Stimulated activated CD4-positive, alpha-beta T cell treated with anti-CD3 and anti-CD28 coated beads, TNF-alpha, amount 100 ng/mL, for 24 hours (primary cell): ENCODE results near the gene PHF1.
"Not testable (repeated sequence)": the region's sequence is repeated elsewhere in the genome, so short reads cannot be mapped to it uniquely, and the experiment has no call there.

ENCODE experiments used
- DNase-seq, 3 experiments: peaks; one replicate each; pipeline ENCODE4 v3.0.0-alpha.2; 2020; ENCODE audit warnings: low read depth in 3 of 3

The PHF1 gene

DNA sequence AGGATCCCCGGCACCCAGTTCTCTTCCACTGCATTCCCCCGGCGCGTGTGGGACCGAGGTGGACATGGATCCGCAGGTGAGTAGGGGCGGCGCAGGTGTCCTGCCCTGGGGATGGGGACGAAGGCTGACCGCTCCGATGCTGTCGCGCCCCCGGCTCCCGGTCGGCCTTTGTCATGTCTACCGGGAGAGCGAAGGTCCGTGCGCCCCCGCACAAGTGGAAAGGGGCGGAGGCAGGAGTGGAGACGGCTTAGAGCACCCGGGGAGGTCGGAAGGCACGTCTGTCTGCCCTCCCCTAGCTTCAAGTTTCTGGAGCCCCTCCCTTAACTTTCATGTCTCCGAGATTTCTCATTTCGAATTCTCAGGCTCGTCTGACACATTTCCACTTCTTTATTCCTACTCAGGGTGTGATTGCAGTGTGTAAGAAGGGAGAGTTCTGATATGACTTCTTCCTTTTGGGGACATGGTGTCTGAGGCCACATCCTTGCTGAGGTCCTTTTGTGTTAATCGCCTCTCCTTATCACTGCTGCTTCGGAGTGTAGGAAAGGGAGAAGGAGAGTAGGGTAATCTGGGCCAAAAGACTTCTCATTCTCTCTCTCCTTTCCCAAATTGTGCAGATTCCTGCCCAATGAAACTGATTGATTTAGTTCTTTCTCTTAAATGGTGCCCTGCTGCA lies 18.8 kb upstream of the PHF1 start:
- DNase-seq = peak in 1 of 3 experiments; percentile 66

DNA sequence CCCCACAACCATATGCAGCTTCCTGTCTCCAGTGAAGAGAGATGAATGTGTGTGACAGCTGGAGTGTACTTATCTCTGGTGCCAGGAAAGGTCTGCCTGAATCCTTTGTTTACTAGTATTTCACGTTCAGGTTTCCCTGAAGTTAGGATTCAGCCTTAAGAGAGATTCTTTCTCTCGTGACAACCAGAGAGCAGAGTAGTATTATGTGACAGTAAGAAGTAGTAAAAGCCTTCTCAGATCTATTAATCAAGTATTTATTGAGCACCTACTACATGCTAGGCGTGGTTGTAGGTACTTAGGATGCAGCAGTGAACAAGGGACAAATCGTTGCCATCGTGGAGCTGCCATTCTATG lies 18.2 kb upstream of the PHF1 start:
- DNase-seq = no peak

DNA sequence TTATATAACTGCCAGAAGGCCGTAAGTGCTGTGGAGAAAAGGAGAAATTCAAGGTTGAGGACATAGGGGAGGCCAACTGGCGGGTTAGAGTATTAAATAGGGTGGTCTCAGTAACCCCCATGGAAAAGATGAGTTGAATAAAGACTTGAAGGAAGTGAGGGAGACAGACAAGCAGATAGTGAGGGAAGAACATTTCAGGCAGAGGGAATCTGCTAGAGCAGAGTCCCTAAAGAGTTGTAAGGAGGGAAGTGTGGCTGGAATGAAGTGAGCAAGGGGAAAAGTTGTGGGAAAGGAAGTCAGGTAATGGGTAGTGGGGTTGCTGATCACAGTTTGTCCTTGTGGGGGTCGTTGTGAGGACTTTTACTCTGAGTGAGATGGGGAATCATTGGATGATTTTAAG lies 17.8 kb upstream of the PHF1 start:
- DNase-seq = no peak

DNA sequence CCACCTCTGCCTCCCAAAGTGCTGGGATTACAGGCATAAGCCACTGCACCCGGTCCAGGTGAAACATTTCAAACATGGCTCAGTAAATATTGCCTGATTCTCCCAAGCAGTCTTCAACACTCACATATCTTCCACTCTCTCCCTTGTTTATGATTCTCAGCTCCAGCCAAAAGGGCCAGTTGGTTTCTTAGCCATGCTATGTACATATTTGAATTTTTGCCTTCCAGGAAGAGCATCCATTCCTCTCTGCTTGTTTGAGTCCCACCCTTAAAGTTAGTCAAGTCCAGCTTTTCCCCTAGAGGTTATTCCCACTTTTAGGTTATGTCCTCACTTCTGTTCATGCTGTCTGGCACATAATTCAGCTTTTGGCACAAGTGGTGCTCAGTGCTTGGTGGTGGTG lies 13.3 kb upstream of the PHF1 start:
- DNase-seq = no peak

DNA sequence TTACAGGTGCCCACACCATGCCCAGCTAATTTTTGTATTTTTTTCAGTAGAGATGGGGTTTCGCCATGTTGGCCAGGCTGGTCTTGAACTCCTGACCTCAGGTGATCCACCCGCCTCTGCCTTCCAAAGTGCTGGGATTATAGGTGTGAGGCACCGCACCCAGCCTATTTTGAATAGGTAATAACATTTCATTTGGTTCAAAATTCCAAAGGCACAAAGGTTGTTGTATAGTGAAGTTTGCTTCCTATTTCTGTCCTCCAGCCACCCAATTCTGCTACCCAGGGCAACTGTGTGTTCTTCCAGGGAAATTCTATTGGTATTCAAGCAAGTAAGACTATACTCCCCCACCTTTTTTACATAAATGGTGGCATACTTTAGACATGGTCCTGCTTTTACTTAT lies 12.2 kb upstream of the PHF1 start:
- not testable (repeated sequence) for DNase-seq

DNA sequence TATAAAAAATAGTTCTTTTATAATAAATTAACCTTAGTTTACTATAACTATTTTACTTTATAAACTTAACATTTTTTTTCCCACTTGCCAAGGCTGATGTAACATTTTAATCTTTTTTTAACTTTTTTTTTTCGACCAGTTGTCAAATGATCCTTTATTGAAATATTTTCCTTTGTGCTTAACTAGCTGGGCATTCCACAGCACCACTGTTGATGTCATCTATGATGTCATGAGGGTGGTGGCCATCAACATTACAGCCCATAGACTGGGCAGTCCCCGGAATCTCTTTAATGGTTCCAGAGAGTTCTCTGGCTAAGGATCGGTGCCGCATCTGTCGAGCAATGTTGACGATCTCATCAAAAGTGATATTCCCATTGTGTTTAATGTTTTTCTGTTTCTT lies 10.9 kb upstream of the PHF1 start:
- not testable (repeated sequence) for DNase-seq

DNA sequence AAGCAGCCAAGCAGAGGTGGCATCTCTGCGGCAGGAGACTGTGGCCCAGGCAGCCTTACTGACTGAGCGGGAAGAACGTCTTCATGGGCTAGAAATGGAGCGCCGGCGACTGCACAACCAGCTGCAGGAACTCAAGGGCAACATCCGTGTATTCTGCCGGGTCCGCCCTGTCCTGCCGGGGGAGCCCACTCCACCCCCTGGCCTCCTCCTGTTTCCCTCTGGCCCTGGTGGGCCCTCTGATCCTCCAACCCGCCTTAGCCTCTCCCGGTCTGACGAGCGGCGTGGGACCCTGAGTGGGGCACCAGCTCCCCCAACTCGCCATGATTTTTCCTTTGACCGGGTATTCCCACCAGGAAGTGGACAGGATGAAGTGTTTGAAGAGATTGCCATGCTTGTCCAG lies 5.9 kb upstream of the PHF1 start:
- no peak for DNase-seq

DNA sequence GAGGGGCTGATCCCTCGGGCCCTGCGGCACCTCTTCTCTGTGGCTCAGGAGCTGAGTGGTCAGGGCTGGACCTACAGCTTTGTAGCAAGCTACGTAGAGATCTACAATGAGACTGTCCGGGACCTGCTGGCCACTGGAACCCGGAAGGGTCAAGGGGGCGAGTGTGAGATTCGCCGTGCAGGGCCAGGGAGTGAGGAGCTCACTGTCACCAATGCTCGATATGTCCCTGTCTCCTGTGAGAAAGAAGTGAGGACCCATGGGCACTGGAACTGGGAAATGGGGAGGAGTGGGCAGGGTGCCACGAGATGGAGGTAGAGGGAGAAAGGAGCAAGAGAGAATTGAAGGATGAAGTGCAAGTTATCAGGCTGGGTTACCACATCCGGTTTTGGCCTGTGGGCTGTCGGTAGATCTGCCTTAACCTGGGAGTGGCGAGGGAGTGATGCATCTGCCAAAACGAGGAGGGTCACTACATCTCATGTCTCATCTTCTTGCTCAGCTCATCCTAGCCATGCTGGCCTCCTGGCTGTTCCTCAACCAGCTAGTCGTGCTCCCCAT lies 5.4 kb upstream of the PHF1 start:
- DNase-seq = no peak

DNA sequence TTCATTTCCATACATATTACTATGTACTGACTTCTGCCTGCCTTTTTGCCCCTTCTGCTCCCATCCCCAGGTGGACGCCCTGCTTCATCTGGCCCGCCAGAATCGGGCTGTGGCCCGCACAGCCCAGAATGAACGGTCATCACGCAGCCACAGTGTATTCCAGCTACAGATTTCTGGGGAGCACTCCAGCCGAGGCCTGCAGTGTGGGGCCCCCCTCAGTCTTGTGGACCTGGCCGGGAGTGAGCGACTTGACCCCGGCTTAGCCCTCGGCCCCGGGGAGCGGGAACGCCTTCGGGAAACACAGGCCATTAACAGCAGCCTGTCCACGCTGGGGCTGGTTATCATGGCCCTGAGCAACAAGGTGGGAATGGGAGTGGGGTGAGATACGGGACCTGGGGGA lies 4.7 kb upstream of the PHF1 start:
- DNase-seq = no peak

DNA sequence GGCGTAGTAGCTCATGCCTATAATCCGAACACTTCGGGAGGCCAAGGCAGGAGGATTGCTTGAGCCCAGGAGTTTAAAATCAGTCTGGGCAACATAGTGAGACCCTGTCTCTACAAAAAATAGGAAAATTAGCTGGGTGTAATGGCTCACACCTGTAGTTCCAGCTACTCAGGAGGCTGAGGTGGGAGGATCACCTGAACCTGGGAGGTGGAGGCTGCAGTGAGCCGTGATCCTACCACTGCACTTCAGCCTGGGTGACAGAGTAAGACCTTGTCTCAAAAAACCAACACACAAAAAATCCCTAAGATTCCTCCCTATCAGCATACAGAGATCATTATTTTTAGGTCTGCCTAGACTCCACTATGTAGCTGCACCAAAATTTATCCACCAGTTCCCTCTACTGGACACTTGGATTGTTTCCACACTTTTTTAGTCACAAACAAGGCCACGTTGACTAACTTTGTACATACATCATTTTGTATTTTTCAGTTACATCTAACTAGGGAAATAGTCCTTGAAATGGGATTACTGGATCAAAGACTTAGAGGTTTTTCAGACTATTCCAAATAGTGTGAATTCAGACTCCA lies 3.6 kb upstream of the PHF1 start:
- DNase-seq = no peak

DNA sequence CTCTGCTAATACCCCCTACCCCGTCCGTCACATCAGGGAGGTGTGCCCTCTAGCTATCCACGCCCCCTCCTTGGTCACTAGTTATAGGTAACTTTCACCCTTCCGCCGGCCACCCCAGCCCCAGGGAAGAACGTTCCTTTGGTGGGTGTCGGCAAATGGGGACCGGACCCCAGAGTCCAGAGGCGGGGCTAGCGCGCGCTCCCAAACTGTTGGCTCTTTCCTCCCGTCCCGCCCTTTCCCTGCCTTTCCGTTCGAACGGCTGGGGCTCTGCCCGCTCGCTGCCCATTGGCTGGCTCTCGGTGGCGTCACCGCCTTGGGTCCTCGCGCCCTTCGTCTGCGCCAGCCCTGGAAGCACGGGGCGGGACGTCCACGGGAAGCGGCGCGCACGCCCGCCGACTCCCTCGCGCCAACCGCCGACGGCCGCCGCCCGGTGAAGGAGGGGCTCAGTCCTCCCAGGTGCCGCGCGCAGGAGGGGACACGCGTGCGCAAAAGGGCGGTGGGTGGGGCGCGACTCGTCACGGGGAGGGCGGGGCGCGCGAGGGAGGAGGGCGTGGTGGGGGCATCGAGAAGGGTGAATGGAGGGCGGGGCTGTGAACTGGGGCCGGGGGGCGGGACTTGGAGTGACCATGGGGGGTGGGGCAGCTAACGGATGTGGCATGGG lies 634 bp upstream of the PHF1 start:
- DNase-seq = peak; percentile 92 to 97 (median 94)

DNA sequence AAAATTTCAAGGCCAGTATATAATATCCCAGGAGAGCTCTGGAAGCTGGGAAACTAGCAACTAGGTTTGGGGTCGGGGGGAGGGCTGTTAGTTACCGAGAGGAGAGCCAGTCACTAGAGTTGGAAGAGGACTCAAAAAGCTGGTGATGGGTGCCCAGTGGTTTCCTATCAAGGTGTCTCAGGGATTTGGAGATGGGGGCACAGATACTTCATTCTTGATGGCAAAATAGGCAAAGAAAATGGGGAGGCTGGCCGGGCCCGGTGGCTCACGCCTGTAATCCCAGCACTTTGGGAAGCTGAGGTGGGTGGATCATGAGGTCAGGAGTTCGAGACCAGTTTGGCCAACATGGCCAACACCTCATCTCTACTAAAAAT lies 805 bp downstream of the PHF1 start:
- no peak for DNase-seq

DNA sequence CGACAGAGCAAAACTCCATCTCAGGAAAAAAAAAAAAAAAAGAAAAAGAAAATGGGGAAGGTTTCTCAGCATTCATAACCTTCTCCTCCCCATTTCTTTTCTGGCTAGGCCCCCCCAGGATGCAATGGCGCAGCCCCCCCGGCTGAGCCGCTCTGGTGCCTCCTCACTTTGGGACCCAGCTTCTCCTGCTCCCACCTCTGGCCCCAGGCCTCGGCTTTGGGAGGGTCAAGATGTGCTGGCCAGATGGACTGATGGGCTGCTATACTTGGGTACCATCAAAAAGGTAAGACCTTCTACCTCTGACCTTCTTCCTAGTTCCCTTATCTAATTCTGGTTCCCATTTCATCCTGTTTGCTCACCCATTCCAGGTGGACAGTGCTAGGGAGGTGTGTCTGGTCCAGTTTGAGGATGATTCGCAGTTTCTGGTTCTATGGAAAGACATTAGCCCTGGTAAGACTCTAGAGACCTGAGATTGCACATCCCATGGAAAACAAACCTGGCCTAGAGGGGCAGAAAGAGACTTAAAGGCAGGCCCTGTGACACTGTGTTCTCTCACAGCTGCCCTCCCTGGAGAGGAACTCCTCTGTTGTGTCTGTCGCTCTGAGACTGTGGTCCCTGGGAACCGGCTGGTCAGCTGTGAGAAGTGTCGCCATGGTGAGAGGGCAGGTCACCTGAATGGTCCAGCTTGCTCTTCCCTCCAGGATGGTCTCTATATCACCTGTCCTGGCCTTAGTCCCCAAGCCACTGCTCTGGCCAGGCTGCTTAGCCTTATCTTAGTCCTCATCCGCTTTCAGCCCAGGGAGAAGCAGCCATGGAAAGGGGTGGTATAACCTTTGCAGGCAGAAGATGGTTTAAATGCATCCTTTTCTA lies 1.6 kb downstream of the PHF1 start:
- DNase-seq = no peak

DNA sequence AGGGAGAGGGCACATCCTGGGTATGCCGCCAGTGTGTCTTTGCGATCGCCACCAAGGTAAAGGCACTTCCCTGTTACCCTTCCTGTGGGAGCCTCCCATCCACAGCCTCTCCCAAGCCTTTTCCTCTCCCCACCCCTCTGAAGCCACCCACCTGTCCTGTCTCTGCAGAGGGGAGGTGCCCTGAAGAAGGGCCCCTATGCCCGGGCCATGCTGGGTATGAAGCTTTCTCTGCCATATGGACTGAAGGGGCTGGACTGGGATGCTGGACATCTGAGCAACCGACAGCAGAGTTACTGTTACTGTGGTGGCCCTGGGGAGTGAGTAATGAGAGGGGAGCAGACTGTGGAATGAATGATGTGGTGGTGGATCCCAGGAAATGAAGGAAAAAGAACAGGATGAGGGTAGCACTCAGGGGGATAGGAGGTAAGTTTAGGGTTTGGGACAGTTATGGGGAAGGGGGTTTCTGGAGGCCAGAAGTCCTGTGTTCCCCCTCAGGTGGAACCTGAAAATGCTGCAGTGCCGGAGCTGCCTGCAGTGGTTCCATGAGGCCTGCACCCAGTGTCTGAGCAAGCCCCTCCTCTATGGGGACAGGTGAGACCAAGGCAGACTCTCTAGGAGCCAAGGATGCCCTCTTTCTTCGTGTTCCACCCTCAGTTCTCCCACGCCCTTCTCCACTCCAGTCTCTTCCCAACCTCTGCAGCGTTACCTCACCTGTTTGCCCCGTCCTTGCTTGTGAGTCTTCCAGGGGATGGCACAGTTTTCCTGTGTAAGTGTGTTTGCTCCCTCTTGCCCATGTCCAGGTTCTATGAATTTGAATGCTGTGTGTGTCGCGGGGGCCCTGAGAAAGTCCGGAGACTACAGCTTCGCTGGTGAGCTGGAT lies 2.7 kb downstream of the PHF1 start:
- DNase-seq = no peak

DNA sequence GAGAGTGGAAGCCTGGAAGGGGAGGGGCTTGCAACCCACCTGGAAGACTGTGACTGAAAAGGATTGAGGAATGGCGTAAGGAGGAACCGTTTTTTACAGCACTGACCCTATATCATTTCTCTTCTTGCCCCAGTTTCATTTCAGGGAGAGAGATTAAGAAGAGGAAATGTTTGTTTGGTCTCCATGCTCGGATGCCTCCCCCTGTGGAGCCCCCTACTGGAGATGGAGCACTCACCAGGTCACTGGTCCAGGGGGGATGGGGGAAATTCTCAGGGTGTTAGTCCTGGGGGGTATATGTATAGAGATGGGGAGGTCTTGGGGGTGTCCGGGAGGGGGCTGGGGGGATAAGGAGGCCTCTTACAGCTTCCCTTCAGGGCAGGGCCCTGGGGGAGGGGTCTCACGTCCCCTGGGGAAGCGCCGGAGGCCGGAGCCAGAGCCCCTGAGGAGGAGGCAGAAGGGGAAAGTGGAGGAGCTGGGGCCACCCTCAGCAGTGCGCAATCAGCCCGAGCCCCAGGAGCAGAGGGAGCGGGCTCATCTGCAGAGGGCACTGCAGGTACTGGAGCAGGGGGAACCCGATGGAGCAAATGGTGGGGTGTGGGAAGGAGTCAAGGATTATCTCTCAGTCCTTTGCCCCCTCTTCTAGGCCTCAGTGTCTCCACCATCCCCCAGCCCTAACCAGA lies 3.9 kb downstream of the PHF1 start:
- DNase-seq = no peak

DNA sequence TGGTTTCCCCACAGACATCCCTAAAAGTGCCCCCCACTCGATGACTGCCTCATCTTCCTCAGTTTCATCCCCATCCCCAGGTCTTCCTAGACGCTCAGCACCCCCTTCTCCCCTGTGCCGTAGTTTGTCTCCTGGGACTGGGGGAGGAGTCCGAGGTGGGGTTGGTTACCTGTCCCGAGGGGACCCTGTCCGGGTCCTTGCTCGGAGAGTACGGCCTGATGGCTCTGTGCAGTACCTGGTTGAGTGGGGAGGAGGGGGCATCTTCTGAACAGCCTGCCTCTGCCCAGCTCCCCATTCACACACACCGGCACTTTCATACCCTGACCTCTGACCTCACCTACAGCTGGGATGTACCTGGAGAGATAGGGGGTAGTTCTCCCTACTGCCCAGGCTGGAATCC lies 5.0 kb downstream of the PHF1 start:
- DNase-seq = no peak

DNA sequence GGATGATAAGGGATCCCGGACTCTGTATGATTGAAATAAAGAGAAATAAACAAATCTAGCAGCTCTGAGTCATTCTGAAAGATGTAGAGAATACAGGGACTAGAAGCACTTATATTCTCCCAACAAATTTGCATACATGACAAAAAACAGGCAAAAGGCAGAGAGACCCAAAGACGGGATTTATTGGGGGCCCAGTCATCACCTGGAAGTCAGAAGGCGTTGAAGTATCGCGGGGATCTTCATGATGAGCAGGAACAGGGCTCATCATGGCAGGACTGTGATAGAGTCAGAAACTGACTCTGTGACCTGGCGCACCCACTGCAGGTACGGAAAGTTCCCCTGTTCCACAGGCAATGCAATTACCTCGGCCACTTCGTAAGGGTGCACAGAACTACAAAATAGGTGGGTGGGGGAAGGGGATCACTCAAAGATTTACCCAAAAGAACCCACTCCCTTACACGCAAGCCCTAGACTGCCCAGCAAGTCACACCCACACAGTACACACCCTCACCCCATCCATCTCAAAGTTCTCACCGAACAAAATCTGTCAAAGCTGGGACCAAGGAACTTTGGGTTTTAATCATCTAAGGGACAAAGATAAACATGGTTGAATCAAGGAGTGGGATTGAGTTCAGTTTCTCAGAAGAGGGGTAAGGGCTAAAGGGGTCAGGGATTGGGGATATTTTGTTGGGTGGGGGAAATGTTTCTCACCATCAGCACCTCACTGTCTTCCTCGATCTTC lies 5.7 kb downstream of the PHF1 start:
- DNase-seq = no peak

DNA sequence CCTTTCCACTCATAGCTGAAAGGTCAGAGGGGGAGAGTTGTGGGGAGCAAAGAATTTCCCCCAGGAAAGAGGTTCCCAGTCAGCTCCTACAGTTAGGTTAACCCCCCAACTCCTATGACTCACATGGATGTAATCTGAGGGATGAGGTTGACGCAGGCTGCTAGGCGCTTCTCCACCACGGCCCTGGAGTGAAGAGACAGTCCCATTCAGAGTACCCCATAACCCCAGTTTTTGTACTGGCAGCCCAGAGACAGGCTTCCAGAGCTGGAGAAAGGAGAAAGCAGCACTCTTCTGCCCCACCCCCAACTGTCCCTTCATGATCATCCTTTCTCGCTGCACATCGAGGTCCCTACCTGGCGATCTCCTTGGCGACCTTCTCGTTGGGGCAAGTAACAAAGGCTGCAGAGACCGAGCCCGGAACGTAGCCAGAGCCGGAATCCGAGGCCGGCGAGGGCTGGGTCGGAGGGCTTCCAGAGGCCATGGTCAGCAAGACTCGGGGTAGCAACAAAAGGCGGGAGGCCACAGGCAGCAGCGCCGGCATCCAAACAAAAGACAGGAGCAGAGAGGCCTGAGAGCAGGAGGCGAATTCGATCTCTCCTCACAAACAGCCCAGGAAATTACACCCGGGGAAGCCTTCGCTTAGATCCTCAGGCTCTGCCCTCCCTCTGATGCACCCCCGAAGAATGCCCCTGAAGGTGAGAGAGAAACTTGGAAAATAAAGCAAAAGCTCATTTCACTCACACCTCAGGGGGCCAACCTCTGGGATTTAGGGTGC lies 6.5 kb downstream of the PHF1 start:
- no peak for DNase-seq
